Effector memory CD4-positive, alpha-beta T cell (primary cell): Measurements from ENCODE around the gene CLMN.

Experiments used
- DNase-seq, 3 donors: peaks; one replicate each; pipeline ENCODE4 v3.0.0-alpha.2; 2020
- H3K27ac ChIP-seq: 2 replicates; pipeline ENCODE4 v1.7.0; 2013; ENCODE audit warnings: mild to moderate bottlenecking, low read length, moderate library complexity; ENCODE audit not compliant: insufficient read depth, poor library complexity, severe bottlenecking
- H3K27me3 ChIP-seq: replicated peaks from 2 replicates; pipeline ENCODE4 v1.7.0; 2013; ENCODE audit warnings: mild to moderate bottlenecking, low read length; ENCODE audit not compliant: insufficient read depth, control insufficient read depth, poor library complexity, severe bottlenecking
- H3K36me3 ChIP-seq: 2 replicates; pipeline ENCODE4 v1.7.0; 2013; ENCODE audit warnings: mild to moderate bottlenecking, low read length, moderate library complexity; ENCODE audit not compliant: control insufficient read depth, insufficient read depth
- H3K4me1 ChIP-seq: 2 replicates; pipeline ENCODE4 v1.7.0; 2013; ENCODE audit warnings: low read length, mild to moderate bottlenecking; ENCODE audit not compliant: control insufficient read depth, insufficient read depth, poor library complexity, severe bottlenecking
- H3K4me3 ChIP-seq: 2 replicates; pipeline ENCODE4 v1.7.0; 2013; ENCODE audit warnings: low read length, low read depth, mild to moderate bottlenecking; ENCODE audit not compliant: insufficient read depth, poor library complexity, severe bottlenecking
- H3K9me3 ChIP-seq: 2 replicates; pipeline ENCODE4 v1.7.0; 2013; ENCODE audit warnings: mild to moderate bottlenecking, low read length, moderate library complexity; ENCODE audit not compliant: control insufficient read depth

Gene CLMN

DNA sequence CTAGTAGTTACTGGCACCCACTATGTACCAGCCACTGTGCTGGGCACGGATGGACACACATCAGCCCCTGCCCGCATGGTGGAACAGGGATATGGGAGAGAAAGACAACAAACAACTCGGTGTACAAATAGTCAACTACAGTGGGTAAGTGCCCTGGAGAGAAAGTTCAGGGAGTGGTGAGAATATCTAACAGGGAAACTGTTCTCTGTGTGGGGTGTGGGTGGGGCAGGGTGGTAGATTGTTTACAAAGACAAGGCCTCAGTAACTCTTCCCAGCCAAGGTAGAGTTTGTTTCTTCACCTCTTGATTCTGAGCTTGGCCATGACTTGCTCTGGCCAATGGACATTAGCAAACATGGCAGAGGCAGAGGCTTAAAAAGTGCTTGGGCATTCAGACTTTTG, 12.9 kb upstream of the CLMN start:
- Histone ChIP-seq H3K27me3 (no peaks in the 10 kb centered on the region), H3K4me3 (no peak overlapping the region), H3K9me3 (no peaks in the 10 kb centered on the region), H3K36me3 (no peaks in the 10 kb centered on the region), H3K27ac (no peak overlapping the region), H3K4me1 (no peaks in the 10 kb centered on the region)
- no peak for DNase-seq

GRCh38 chr14:95331708-95332408, 12.2 kb upstream of the CLMN start:
- H3K4me1 ChIP-seq = no peaks in the 10 kb centered on the region
- DNase-seq = no peak
- H3K36me3 ChIP-seq = no peaks in the 10 kb centered on the region
- no peaks in the 10 kb centered on the region for H3K9me3 ChIP-seq
- no peaks in the 10 kb centered on the region for H3K27me3 ChIP-seq
- H3K4me3 ChIP-seq = no peak overlapping the region
- no peak overlapping the region for H3K27ac ChIP-seq

DNA sequence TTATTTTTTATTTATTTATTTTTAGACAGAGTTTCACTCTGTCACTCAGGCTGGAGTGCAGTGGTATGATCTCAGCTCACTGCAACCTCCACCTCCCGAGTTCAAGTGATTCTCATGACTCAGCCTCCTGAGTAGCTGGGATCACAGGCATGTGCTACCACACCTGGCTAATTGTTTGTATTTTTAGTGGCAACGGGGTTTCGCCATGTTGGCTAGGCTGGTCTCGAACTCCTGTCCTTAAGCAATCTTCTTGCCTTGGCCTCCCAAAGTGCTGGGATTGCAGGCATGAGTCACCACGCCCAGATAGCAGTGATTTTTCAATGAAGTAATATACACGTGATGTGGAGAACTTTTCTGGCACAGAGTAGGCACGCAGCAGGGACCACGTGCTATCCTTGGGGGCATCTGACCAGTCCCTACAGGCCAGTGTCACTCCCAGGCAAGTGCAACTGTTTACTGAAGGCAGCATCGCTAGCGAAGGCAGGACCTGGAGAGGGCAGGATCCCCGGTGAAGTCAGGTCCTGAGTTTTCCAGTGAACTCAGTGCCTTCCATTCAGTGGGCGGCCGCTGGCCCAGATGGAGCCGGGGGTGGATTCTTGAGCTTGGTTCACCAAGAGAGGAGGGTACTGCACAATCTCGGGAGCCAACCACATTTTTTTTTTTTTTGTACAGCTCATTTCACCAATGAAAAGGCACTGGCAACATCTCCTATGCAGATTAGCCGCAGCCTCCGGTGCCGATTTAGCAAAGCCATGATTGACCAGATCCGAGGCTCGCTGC, 11.1 kb upstream of the CLMN start:
- DNase-seq = no peak
- H3K9me3 ChIP-seq = no peaks in the 10 kb centered on the region
- no peaks in the 10 kb centered on the region for H3K27me3 ChIP-seq
- no peaks in the 10 kb centered on the region for H3K36me3 ChIP-seq
- H3K27ac ChIP-seq = no peak overlapping the region
- no peak overlapping the region for H3K4me3 ChIP-seq
- H3K4me1 ChIP-seq = no peaks in the 10 kb centered on the region

DNA sequence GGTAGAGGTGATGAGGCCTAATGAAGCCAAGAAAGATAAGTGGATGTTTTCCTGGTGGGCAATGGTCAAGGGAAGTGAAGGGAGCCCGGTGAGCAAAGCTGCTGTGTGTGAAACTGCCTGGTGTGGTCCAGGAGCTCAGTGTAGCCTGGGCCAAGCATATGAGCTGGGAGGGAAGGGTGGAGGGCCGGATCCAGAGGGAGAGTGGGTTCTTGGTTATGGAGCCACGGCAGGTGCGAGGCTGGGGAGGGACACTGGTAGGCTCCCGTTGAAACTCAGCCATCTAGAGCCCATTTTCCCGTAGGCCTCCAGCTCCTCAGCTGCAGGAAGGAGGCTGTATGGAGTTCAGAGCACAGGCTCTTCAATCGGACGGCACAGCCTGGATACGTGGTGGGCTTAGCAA, 10.2 kb upstream of the CLMN start:
- Histone ChIP-seq H3K36me3 (no peaks in the 10 kb centered on the region), H3K4me3 (no peak overlapping the region), H3K4me1 (no peaks in the 10 kb centered on the region), H3K9me3 (no peaks in the 10 kb centered on the region), H3K27ac (no peak overlapping the region), H3K27me3 (no peaks in the 10 kb centered on the region)
- no peak for DNase-seq

DNA sequence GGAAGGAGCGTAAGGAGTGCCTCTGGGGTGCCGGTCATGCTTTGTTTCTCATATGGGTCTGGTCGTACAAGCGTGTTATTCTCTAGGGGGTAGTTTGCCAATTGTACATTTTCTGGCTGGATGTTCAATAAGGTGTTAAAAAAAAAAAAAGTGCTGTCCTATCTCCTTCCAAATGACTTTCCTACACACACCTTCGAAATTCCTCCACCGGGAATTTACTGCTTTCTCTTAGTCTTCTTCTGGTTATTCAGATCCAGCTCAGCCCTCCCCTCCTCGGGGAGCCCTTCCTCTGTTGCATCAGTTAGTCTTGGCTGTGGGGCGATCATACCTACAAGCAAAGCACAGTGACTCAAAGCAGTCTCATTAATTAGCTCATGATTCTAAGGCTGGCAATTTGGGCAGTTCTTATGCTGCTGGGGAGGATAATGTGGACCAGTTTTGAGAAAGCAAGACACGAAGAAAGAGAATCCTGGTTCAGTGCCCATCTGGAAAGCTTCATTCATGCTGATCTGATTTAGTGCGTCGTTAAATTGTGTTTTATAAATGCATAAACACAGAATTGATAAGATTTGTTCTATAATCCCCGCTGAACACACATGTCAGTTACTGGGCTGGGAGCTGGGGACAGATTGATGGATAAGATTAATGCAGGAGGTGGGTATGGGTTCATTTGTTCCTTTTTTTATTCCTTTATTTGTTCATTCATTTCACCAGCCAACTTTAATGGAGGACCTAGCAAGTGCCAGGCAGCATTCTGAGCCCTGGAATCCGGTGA, 9.2 kb upstream of the CLMN start:
- no peaks in the 10 kb centered on the region for H3K36me3 ChIP-seq
- no peak for DNase-seq
- H3K4me3 ChIP-seq = no peak overlapping the region
- no peaks in the 10 kb centered on the region for H3K4me1 ChIP-seq
- no peaks in the 10 kb centered on the region for H3K9me3 ChIP-seq
- H3K27ac ChIP-seq = no peak overlapping the region
- H3K27me3 ChIP-seq = no peaks in the 10 kb centered on the region

DNA sequence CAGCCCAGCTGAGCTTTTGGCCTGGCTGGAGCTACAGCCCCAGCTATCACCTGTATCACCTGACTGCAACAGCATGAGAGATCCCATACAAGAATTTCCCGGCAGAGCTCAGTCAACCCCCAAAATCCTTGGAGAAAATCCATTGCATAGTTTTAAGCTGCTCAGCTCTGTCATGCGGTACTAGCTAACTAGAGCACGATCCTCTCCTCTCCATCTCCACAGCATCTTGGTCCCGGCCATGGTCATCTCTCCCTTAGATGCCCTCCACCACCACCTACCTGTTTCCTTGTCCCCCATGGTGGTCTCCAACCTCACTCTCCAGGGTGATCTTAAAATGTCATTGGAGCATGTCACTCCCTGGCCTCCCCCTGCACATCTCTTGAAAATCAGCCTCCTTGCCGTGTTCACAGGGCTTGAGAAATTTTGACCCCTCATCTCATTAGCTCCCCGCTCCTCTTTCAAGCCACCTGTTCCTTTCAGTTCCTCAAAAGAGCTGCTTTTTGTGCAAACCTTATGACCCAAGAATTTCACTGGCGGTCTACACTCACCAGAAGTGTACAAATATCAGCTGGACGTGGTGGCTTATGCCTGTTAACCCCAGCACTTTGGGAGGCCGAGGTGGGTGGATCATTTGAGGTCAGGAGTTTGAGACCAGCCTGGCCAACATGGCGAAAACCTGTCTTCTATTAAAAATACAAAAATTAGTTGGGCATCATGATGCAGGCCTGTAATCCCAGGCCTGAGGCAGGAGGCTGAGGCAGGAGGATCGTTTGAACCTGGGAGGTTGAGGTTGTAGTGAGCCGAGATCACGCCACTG, 8.1 kb upstream of the CLMN start:
- H3K36me3 ChIP-seq = no peaks in the 10 kb centered on the region
- H3K4me1 ChIP-seq = no peaks in the 10 kb centered on the region
- no peaks in the 10 kb centered on the region for H3K27me3 ChIP-seq
- no peak for DNase-seq
- H3K27ac ChIP-seq = no peak overlapping the region
- no peaks in the 10 kb centered on the region for H3K9me3 ChIP-seq
- H3K4me3 ChIP-seq = no peak overlapping the region

- no peak for DNase-seq
Observed at GRCh38 chr14:95326987-95327386, 7.3 kb upstream of the CLMN start.

DNA sequence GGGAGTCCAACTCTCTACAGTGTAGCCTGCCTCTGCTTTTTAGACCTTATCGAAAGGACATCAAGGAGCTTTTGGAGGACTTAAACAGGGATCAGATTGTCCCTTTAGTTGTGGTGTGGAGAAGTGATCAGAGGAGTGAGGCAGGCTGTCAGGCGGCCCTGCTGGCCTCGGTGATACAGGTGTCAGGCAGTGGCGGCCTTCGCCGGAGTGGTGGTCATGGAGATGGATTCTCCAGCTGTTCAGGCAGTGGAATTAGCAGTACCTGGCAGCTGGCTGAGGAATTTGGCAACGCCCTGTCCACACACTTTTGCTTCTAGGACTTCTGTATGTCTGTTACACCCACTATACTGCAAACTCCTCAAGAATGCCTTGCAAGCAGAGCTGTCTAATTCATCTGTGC, 4.2 kb upstream of the CLMN start:
- H3K9me3 ChIP-seq = no peaks in the 10 kb centered on the region
- H3K27me3 ChIP-seq = peaks cover 3% of the 10 kb centered on the region
- H3K4me1 ChIP-seq = peaks cover 6% of the 10 kb centered on the region
- no peak overlapping the region for H3K27ac ChIP-seq
- H3K4me3 ChIP-seq = no peak overlapping the region
- no peak for DNase-seq
- H3K36me3 ChIP-seq = no peaks in the 10 kb centered on the region

More at GRCh38 chr14:95326987-95327386, 7.3 kb upstream of the CLMN start:
- Histone ChIP-seq H3K4me3 (no peak overlapping the region), H3K9me3 (no peaks in the 10 kb centered on the region), H3K4me1 (no peaks in the 10 kb centered on the region), H3K27ac (no peak overlapping the region), H3K36me3 (no peaks in the 10 kb centered on the region), H3K27me3 (no peaks in the 10 kb centered on the region)

GRCh38 chr14:95323361-95323760, 3.7 kb upstream of the CLMN start:
- H3K4me1 ChIP-seq = peaks cover 11% of the 10 kb centered on the region
- no peaks in the 10 kb centered on the region for H3K9me3 ChIP-seq
- H3K27ac ChIP-seq = no peak overlapping the region

More at GRCh38 chr14:95323361-95323760, 3.7 kb upstream of the CLMN start:
- no peak for DNase-seq
- Histone ChIP-seq H3K36me3 (no peaks in the 10 kb centered on the region), H3K27me3 (peaks cover 3% of the 10 kb centered on the region), H3K4me3 (no peak overlapping the region)
